Measurements from ENCODE around the gene LPP. TPM values are rescaled to one million over a fixed set of nuclear protein-coding genes. Genes with fewer than 3 reads are reported as not detected.

Gene LPP
- total and polyA plus RNA-seq, 2 of the 13 experiments (the other 11 are each of a cell fraction or from before 2014, with no cell fraction given) = 19.2 to 29.9 TPM

GRCh38 chr3:188232656-188233055, 78.7 kb downstream of the LPP start:
- no peak overlapping the region for H3K4me2 ChIP-seq (ENCODE audit: low read depth, low read length)
- H3K27ac ChIP-seq (ENCODE audit: extremely low read length, insufficient read depth, low read length) = no peak overlapping the region
- intact Hi-C loops (cut with micrococcal nuclease; ENCODE audit: unreplicated experiment) = no loop called here
- H3K9me3 ChIP-seq (ENCODE audit: low read length) = no peaks in the 10 kb centered on the region
- 50% methylated on average over 2 of the region's 2 CpGs for WGBS (ENCODE audit: low lambda C conversion rate)
- in situ Hi-C loops (cut with HindIII; ENCODE audit: extremely low pct_ligation_motif_present, low pct_unique_long_range_greater_than_20kb) = no loop called here
- no peak overlapping the region for H3K9ac ChIP-seq (ENCODE audit: insufficient read depth, low read depth, low read length)
- FAIRE-seq = no peak
- no peak overlapping the region for H3K4me3 ChIP-seq (replicated peaks in 1 of 3; ENCODE audit: insufficient read depth in 1 of 3, low read depth in 2 of 3, low read length in 3 of 3)
- no peak overlapping the region for H2AFZ ChIP-seq (ENCODE audit: low read length)
- H3K36me3 ChIP-seq (replicated peaks in 1 of 2; ENCODE audit: control insufficient read depth in 1 of 2, insufficient read depth in 2 of 2, low read length in 2 of 2) = peaks cover 2 to 8% of the 10 kb centered on the region in 2 experiments; a peak in 2 of 5 replicates
- H4K20me1 ChIP-seq (ENCODE audit: insufficient read depth, low read length) = no peaks in the 10 kb centered on the region; the same call in 1 of the 2 replicates
- DNase-seq (ENCODE audit: low spot score) = no peak
- H3K4me1 ChIP-seq (ENCODE audit: insufficient read depth, low read length) = peaks cover 40% of the 10 kb centered on the region
- ChIA-PET CTCF (ENCODE audit: low intra/inter-chr PET ratio, low total read pairs) (no interaction called here), POLR2A (no interaction called here)
- ATAC-seq = no peak
- no peak for TF ChIP-seq CHCHD3 (CRISPR knock-in tag; IDR thresholded peaks at IDR 0.05)
- no peak for TF ChIP-seq MYC (CRISPR knock-in tag; IDR thresholded peaks at IDR 0.05; ENCODE audit: borderline replicate concordance)
- TF ChIP-seq ETV6 (CRISPR knock-in tag; conservative IDR thresholded peaks at IDR 0.05) = no peak
- TF ChIP-seq CCDC6 (CRISPR knock-in tag; IDR thresholded peaks at IDR 0.05) = no peak
- no peak for TF ChIP-seq DMAP1 (CRISPR knock-in tag; IDR thresholded peaks at IDR 0.05)
- no peak for TF ChIP-seq SIN3B (IDR thresholded peaks at IDR 0.05; ENCODE audit: low read length)
- H3K79me2 ChIP-seq (ENCODE audit: insufficient read depth, low read length) = peaks cover 41% of the 10 kb centered on the region
- H3K27me3 ChIP-seq (ENCODE audit: control insufficient read depth in 1 of 2, insufficient read depth in 2 of 2, low read length in 2 of 2) = no peaks in the 10 kb centered on the region
- BruUV-seq (replicated peaks) = no TSS peak

- intact Hi-C loops (cut with micrococcal nuclease; ENCODE audit: unreplicated experiment) = no loop called here
- BruUV-seq (replicated peaks) = no TSS peak
- Histone ChIP-seq H3K27ac (ENCODE audit: extremely low read length, insufficient read depth, low read length) (no peak overlapping the region), H3K4me2 (ENCODE audit: low read depth, low read length) (no peak overlapping the region), H3K36me3 (replicated peaks in 1 of 2; ENCODE audit: control insufficient read depth in 1 of 2, insufficient read depth in 2 of 2, low read length in 2 of 2) (peaks cover 2 to 5% of the 10 kb centered on the region in 2 experiments; a peak in 2 of 5 replicates), H2AFZ (ENCODE audit: low read length) (no peak overlapping the region), H4K20me1 (ENCODE audit: insufficient read depth, low read length) (no peaks in the 10 kb centered on the region; the same call in 1 of the 2 replicates), H3K9me3 (ENCODE audit: low read length) (no peaks in the 10 kb centered on the region), H3K27me3 (ENCODE audit: control insufficient read depth in 1 of 2, insufficient read depth in 2 of 2, low read length in 2 of 2) (no peaks in the 10 kb centered on the region), H3K4me1 (ENCODE audit: insufficient read depth, low read length) (peaks cover 36% of the 10 kb centered on the region), H3K79me2 (ENCODE audit: insufficient read depth, low read length) (peaks cover 44% of the 10 kb centered on the region), H3K9ac (ENCODE audit: insufficient read depth, low read depth, low read length) (no peak overlapping the region), H3K4me3 (replicated peaks in 1 of 3; ENCODE audit: insufficient read depth in 1 of 3, low read depth in 2 of 3, low read length in 3 of 3) (no peak overlapping the region)
- ChIA-PET CTCF (ENCODE audit: low intra/inter-chr PET ratio, low total read pairs) (no interaction called here), POLR2A (no interaction called here)
- ATAC-seq = no peak
- FAIRE-seq = no peak
- DNase-seq (ENCODE audit: low spot score) = no peak
- 88% methylated on average over 1 of the region's 1 CpG for WGBS (ENCODE audit: low lambda C conversion rate)
- in situ Hi-C loops (cut with HindIII; ENCODE audit: extremely low pct_ligation_motif_present, low pct_unique_long_range_greater_than_20kb) = no loop called here
- no peak for TF ChIP-seq DNMT3B (CRISPR knock-in tag; conservative IDR thresholded peaks at IDR 0.05)
- no peak for TF ChIP-seq FOSL2 (CRISPR knock-in tag; IDR thresholded peaks at IDR 0.05)
- no peak for TF ChIP-seq KAT2B (IDR thresholded peaks at IDR 0.05; ENCODE audit: borderline replicate concordance, low read depth, low read length)
- TF ChIP-seq ZBTB20 (CRISPR knock-in tag; IDR thresholded peaks at IDR 0.05; ENCODE audit: borderline replicate concordance, low read depth) = no peak
- no peak for TF ChIP-seq HMG20B (CRISPR knock-in tag; conservative IDR thresholded peaks at IDR 0.05)
- no peak for TF ChIP-seq TEF (CRISPR knock-in tag; IDR thresholded peaks at IDR 0.05)
- TF ChIP-seq AHDC1 (CRISPR knock-in tag; IDR thresholded peaks at IDR 0.05; ENCODE audit: borderline replicate concordance) = no peak
- no peak for TF ChIP-seq ZNF792 (CRISPR knock-in tag; IDR thresholded peaks at IDR 0.05)
- TF ChIP-seq PAX8 (CRISPR knock-in tag; IDR thresholded peaks at IDR 0.05; ENCODE audit: borderline replicate concordance) = no peak
These were observed 79.4 kb downstream of the LPP start for GRCh38 chr3:188233320-188233719.
